ENCODE results near the gene RPL10A. TPM values are rescaled to one million over a fixed set of nuclear protein-coding genes. Genes with fewer than 3 reads are reported as not detected.

RPL10A gene
- total and polyA plus RNA-seq, 10 donors = 962 to 3,148 (median 1,054) TPM

DNA sequence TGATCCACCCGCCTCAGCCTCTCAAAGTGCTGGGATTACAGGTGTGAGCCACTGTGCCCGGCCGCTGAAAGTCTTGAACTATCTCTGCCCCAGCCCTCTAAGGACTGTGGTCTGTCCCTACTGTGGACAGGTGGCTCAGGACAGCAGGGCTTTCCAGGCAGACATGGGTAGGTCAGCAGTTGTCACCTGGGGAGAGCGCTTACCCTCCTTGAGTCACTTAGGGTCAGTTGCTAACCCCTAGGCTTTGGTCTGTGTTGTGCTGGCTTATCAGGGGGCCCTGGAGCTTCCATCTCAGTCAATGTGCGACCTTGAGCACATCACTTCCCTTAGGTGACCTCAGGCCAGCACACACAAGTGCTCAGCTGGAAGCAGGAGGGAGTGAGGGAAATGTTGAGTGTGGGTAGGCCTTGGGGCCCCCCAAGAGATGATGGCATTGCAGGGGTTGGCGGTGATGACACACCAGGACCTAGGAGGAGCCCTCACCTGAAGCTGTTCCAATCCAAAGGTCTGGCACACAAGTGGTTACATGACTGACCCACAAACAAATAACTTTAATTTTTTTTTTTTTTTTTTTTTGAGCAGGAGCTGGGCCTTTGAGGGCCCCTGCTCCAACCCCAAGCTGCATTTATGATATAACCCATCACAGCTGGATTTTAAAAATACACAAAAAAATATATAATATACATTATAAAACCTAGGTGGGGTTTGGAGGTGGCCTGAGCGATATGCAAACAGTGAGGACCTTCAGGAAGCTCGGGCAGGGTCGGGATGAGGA is 5.1 kb downstream of the RPL10A start:
- no peak for DNase-seq
- intact Hi-C loops (cut with DNase I; ENCODE audit: low total_unique reads) = no loop called here
- Histone ChIP-seq H3K9me3 (no peaks in the 10 kb centered on the region), H3K27ac (no peak overlapping the region), H3K36me3 (peaks cover 0 to 68% (median 36%) of the 10 kb centered on the region in 6 donors), H3K4me1 (peaks cover 19 to 53% (median 35%) of the 10 kb centered on the region in 6 donors), H3K27me3 (replicated peaks in 1 of 7) (no peaks in the 10 kb centered on the region), H3K4me3 (no peak overlapping the region)
- WGBS, 5 donors = 74 to 89% (median 82%) methylated on average over 8 to 9 of the region's 9 CpGs
- TF ChIP-seq, protein P1, sequence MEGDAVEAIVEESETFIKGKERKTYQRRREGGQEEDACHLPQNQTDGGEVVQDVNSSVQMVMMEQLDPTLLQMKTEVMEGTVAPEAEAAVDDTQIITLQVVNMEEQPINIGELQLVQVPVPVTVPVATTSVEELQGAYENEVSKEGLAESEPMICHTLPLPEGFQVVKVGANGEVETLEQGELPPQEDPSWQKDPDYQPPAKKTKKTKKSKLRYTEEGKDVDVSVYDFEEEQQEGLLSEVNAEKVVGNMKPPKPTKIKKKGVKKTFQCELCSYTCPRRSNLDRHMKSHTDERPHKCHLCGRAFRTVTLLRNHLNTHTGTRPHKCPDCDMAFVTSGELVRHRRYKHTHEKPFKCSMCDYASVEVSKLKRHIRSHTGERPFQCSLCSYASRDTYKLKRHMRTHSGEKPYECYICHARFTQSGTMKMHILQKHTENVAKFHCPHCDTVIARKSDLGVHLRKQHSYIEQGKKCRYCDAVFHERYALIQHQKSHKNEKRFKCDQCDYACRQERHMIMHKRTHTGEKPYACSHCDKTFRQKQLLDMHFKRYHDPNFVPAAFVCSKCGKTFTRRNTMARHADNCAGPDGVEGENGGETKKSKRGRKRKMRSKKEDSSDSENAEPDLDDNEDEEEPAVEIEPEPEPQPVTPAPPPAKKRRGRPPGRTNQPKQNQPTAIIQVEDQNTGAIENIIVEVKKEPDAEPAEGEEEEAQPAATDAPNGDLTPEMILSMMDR (IDR thresholded peaks at IDR 0.05 in 8 of 11, conservative IDR thresholded peaks at IDR 0.05 in 3 of 11) = no peak
- peak in 1 of 3 donors; percentile 42 for TF ChIP-seq POLR2AphosphoS5 (IDR thresholded peaks at IDR 0.05)

DNA sequence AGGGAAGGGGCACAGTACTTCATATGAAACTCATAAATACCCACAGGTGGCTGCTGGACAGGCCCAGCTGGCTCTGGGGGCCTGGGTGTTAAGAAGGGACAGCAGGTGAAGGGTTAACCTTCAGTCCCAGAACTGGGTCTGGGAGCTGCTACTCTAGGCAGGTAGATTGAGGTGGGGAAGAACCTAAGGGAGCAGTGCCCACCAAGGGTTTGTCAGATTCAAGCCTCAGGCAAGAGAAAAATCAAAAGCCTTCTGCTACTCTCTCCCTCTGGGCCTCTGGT is 5.6 kb downstream of the RPL10A start:
- no peaks in the 10 kb centered on the region for H3K9me3 ChIP-seq
- no peaks in the 10 kb centered on the region for H3K27me3 ChIP-seq (replicated peaks in 1 of 7)
- H3K4me3 ChIP-seq = no peak overlapping the region
- peaks cover 19 to 51% (median 35%) of the 10 kb centered on the region in 6 donors for H3K4me1 ChIP-seq
- peaks cover 0 to 69% (median 36%) of the 10 kb centered on the region in 6 donors for H3K36me3 ChIP-seq
- intact Hi-C loops (cut with DNase I; ENCODE audit: low total_unique reads) = no loop called here
- TF ChIP-seq POLR2A (IDR thresholded peaks at IDR 0.05) (no peak), POLR2AphosphoS5 (IDR thresholded peaks at IDR 0.05) (peak in 1 of 3 donors; percentile 3)
- H3K27ac ChIP-seq = no peak overlapping the region
- no peak for DNase-seq

DNA sequence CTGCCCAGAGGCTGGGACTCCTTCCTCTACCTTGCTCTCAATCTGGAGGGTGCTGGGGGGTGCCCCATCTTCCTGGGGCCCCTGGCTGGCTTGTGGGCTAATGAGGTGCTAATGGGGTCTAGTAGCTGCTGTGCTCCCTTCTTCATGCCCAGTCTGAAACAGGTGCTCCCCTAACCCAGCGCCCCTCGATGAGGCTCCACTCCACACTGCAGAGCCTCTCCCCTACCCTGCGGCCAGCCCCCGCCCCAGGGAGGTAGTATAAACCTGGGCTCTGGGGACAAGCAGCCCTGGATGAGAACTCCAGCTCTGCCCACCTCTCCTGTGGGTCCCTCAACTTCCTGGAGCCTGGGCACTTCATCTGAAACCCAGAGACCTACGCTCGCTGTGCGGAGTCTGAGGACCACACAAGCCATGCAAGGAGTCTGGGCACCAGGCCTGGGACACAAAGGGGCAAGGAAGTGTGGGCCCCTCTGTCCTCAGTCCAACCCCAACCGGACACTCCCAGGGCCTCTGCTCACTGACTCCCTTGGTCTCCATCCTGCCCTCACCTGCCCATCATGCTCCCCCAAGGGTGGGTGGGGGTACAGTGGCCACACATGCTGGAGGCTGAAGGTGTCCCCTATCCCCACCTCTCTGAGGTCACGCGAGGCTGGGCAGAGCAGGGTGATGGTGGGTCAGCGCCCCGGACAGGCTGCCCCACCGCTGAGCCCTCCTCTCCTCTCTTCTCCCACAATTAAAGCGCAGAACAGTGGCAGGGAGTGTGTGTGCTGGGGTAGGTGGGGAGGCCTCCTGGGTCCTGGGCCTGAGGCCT is 6.1 kb downstream of the RPL10A start:
- H3K4me1 ChIP-seq = peaks cover 18 to 45% (median 29%) of the 10 kb centered on the region in 6 donors
- H3K4me3 ChIP-seq = no peak overlapping the region
- intact Hi-C loops (cut with DNase I; ENCODE audit: low total_unique reads) = no loop called here
- no peak for DNase-seq
- H3K27me3 ChIP-seq (replicated peaks in 1 of 7) = no peaks in the 10 kb centered on the region
- no peak overlapping the region for H3K27ac ChIP-seq
- WGBS, 5 donors = 87 to 95% (median 89%) methylated on average over 10 to 14 of the region's 14 CpGs
- TF ChIP-seq POLR2AphosphoS5 (IDR thresholded peaks at IDR 0.05) (peak; percentile 38 to 71 (median 41)), POLR2A (IDR thresholded peaks at IDR 0.05) (no peak)
- no peaks in the 10 kb centered on the region for H3K9me3 ChIP-seq
- peaks cover 0 to 72% (median 36%) of the 10 kb centered on the region in 6 donors for H3K36me3 ChIP-seq

DNA sequence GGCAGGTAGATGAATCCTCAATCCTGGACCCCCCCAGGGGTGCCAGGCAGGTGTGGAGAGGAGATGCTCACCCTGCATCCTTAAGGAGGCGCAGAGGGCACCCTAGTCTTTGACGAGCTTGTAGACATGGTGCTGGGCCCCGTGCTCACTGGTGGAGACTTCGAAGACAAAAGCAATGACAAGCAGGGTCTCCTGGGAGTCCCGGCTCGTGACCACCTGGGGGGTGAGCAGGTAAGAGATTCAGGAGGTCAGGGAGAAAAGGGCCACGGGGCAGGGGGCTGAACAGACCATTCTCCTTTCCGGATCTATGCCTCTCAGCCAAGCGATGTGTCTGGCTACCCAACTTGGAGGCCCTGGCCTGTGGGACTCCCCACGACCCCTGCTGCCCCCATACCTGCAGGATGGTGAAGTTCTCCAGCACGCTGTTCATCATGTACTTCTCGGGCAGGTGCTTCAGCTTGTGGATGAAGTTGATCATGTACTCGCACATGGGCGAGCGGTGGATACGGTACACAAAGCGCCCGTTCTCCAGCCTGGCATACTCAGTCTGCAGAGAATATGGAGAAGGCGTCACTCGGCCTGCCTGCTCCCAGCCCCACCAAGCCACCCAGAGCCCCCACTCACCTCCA is 6.9 kb downstream of the RPL10A start:
- TF ChIP-seq POLR2AphosphoS5 (IDR thresholded peaks at IDR 0.05) = peak in 1 of 3 donors; percentile 4
- TF ChIP-seq POLR2A (IDR thresholded peaks at IDR 0.05) = no peak
- no peak overlapping the region for H3K4me3 ChIP-seq
- intact Hi-C loops (cut with DNase I; ENCODE audit: low total_unique reads) = no loop called here

DNA sequence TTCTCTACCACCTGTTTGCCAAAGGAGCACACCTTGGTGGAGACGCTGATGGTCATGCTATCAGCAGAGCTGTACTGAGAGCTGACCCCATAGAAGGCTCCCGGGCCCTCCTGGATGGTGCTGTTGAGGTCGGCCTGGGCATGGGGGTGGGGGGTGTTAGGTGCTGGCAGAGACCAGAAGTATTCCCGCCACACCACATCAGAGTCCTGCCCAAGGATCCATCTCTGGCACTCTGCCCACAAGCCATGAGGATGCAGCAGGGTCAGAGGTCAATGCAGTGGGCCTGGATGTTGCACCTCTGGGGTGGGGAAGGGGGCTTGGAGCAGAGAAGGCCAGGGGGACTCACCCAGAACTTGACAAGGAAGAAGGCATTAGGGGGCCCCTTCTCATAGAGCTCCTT is 7.4 kb downstream of the RPL10A start:
- 88 to 95% (median 91%) methylated on average over 4 of the region's 4 CpGs for WGBS, 5 donors
- Histone ChIP-seq H3K9me3 (no peaks in the 10 kb centered on the region), H3K4me1 (peaks cover 7 to 33% (median 17%) of the 10 kb centered on the region in 6 donors), H3K36me3 (peaks cover 0 to 69% (median 29%) of the 10 kb centered on the region in 6 donors), H3K27me3 (replicated peaks in 1 of 7) (no peaks in the 10 kb centered on the region), H3K27ac (no peak overlapping the region), H3K4me3 (no peak overlapping the region)
- DNase-seq = no peak
- TF ChIP-seq POLR2AphosphoS5 (IDR thresholded peaks at IDR 0.05) (no peak), POLR2A (IDR thresholded peaks at IDR 0.05) (no peak)
- TF ChIP-seq, protein P1 (IDR thresholded peaks at IDR 0.05 in 8 of 11, conservative IDR thresholded peaks at IDR 0.05 in 3 of 11) = no peak
- intact Hi-C loops (cut with DNase I; ENCODE audit: low total_unique reads) = no loop called here

More for the DNA sequence above, 6.9 kb downstream of the RPL10A start:
- no peak overlapping the region for H3K27ac ChIP-seq
- H3K4me1 ChIP-seq = peaks cover 12 to 38% (median 22%) of the 10 kb centered on the region in 6 donors
- no peaks in the 10 kb centered on the region for H3K27me3 ChIP-seq (replicated peaks in 1 of 7)
- no peaks in the 10 kb centered on the region for H3K9me3 ChIP-seq
- WGBS, 5 donors = 84 to 96% (median 93%) methylated on average over 19 to 20 of the region's 20 CpGs
- peaks cover 0 to 72% (median 34%) of the 10 kb centered on the region in 6 donors for H3K36me3 ChIP-seq
- no peak for DNase-seq

All from spleen (tissue), 11 donors.